NCI-H1417 treated with DMSO at 0.1 percent for 48 hours (cell line): Measurements from ENCODE around the gene CALR3.

Experiments
- DNase-seq: peaks from one replicate; lab custom pipeline; 2025; lab: John Stamatoyannopoulos, UW

The CALR3 gene

DNA sequence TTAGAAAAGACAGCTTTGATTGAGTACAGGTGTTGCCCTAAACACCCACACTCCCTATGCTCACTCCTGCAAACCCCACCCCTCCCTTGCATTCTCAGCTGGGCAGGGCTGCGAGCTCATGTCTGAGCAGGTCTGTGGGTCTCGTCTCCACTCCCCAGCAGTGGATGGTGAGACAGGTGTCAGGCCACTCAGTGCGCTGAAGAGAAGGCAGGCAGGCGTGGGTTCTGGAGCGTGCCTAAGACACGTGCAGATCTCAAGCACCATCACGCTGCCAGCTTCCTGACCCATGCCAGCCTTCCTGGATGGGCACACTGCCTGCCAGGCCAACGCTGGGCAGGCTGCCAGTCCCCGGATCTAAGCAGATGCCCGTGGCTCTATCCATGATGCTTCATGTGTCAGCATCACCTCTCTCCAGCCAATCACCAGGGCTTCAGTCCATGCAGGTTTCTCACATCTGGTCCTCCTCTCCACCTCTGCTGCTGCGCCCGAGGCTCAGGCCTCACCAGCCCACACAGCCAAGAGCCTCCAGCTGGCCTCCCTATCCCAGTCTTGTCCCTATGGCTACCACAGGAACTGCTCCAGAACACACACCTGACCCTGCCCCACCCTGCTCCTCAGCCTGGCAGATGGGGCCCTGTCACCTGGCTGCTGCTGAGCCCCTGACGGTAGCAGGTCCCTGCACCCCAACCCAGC lies 66.8 kb downstream of the CALR3 start:
- no peak for DNase-seq
